Loucy (cell line): ENCODE measurements around the gene SVOPL.

Experiments used
- H2AFZ ChIP-seq: fragments of 200-600 bp; sonication (generic); 2 replicates; pipeline ENCODE4 v1.6.0; 2016; ENCODE audit warnings: antibody characterized with exemption, mild to moderate bottlenecking, low read length, moderate library complexity
- H3F3A ChIP-seq: fragments of 200-600 bp; 2 replicates; pipeline ENCODE4 v1.6.0; 2016; ENCODE audit warnings: antibody characterized with exemption, low read depth, mild to moderate bottlenecking
- H3K27me3 ChIP-seq: fragments of 200-600 bp; sonication (generic); 2 replicates; pipeline ENCODE4 v1.6.1; 2014; ENCODE audit warnings: low read length, mild to moderate bottlenecking; ENCODE audit not compliant: insufficient read depth, poor library complexity, severe bottlenecking
- H3K36me3 ChIP-seq: fragments of 200-600 bp; sonication (generic); 2 replicates; pipeline ENCODE4 v1.6.1; 2016; ENCODE audit warnings: low read length; ENCODE audit not compliant: insufficient read depth
- H3K4me1 ChIP-seq: fragments of 200-600 bp; sonication (generic); 2 replicates; pipeline ENCODE4 v1.5.1; 2014; ENCODE audit warnings: low read length, mild to moderate bottlenecking; ENCODE audit not compliant: insufficient read depth, poor library complexity, severe bottlenecking
- H3K4me2 ChIP-seq: fragments of 200-600 bp; sonication (generic); 2 replicates; pipeline ENCODE4 v1.6.0; 2014; ENCODE audit warnings: antibody characterized with exemption, low read length, low read depth, mild to moderate bottlenecking; ENCODE audit not compliant: poor library complexity, severe bottlenecking
- H3K4me3 ChIP-seq: fragments of 200-600 bp; sonication (generic); 2 replicates; pipeline ENCODE4 v1.5.1; 2014; ENCODE audit warnings: low read length, mild to moderate bottlenecking, mixed read lengths; ENCODE audit not compliant: poor library complexity, severe bottlenecking
- H3K79me2 ChIP-seq: fragments of 200-600 bp; sonication (generic); 2 replicates; pipeline ENCODE4 v1.6.1; 2014; ENCODE audit warnings: low read length; ENCODE audit not compliant: insufficient read depth
- H3K9ac ChIP-seq: fragments of 200-600 bp; sonication (generic); 2 replicates; pipeline ENCODE4 v1.6.0; 2014; ENCODE audit warnings: mild to moderate bottlenecking, low read depth, low read length, moderate library complexity; ENCODE audit not compliant: poor library complexity, severe bottlenecking
- H3K9me2 ChIP-seq: fragments of 200-600 bp; sonication (generic); replicated peaks from 2 replicates; pipeline ENCODE4 v1.6.1; 2016; ENCODE audit warnings: low read depth, low read length, mixed read lengths
- H3K9me3 ChIP-seq: fragments of 200-600 bp; sonication (generic); 2 replicates; pipeline ENCODE4 v1.6.1; 2014; ENCODE audit warnings: mild to moderate bottlenecking, antibody characterized with exemption, low read length, low read depth; ENCODE audit not compliant: insufficient read depth
- H4K20me1 ChIP-seq: fragments of 200-600 bp; sonication (generic); 2 replicates; pipeline ENCODE4 v1.6.0; 2014; ENCODE audit warnings: antibody characterized with exemption, low read length, mild to moderate bottlenecking; ENCODE audit not compliant: insufficient read depth, poor library complexity, severe bottlenecking
- EZH2phosphoT487 ChIP-seq: fragments of 200-600 bp; IDR thresholded peaks from 2 replicates; pipeline ENCODE4 v1.6.1; 2018; ENCODE audit warnings: antibody characterized with exemption, mild to moderate bottlenecking, moderate library complexity, borderline replicate concordance
- TF ChIP-seq, protein P1 (sequence below): fragments of 200-600 bp; sonication (generic); conservative IDR thresholded peaks from 2 replicates; pipeline ENCODE4 v1.5.1; 2014; ENCODE audit warnings: mild to moderate bottlenecking, antibody characterized with exemption, low read length

The SVOPL gene

DNA sequence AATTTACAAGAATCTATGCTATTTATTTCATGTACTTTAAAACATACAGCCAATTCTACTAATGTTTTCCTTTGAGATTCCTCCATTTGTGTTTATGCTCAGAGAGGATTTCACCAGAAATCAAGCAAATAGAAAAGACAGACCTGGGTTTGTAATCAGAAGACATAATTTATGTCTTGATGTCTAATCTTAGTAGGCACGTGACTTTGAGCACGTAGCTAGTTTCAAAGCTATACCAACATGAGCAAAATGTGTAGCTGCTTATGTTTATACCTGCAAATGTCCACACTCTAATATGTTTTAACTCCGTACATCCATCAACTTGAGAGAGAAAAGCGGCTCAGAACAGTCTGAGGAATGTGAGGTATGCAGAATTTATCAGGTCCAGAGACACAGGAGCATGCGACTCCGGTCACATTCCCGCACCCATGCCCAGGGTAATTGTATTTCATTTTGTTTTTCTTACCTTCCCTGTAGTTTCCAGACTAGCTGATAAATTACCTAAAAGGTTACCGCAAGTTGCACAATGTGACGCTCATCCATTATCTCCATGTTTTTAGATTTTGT lies 40.0 kb downstream of the SVOPL start:
- no peak overlapping the region for H3K4me3 ChIP-seq
- no peaks in the 10 kb centered on the region for H3K9me2 ChIP-seq
- H3K27me3 ChIP-seq = no peaks in the 10 kb centered on the region
- H4K20me1 ChIP-seq = no peaks in the 10 kb centered on the region
- no peak for TF ChIP-seq EZH2phosphoT487
- TF ChIP-seq, protein P1, sequence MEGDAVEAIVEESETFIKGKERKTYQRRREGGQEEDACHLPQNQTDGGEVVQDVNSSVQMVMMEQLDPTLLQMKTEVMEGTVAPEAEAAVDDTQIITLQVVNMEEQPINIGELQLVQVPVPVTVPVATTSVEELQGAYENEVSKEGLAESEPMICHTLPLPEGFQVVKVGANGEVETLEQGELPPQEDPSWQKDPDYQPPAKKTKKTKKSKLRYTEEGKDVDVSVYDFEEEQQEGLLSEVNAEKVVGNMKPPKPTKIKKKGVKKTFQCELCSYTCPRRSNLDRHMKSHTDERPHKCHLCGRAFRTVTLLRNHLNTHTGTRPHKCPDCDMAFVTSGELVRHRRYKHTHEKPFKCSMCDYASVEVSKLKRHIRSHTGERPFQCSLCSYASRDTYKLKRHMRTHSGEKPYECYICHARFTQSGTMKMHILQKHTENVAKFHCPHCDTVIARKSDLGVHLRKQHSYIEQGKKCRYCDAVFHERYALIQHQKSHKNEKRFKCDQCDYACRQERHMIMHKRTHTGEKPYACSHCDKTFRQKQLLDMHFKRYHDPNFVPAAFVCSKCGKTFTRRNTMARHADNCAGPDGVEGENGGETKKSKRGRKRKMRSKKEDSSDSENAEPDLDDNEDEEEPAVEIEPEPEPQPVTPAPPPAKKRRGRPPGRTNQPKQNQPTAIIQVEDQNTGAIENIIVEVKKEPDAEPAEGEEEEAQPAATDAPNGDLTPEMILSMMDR = no peak
- H3K9me3 ChIP-seq = no peaks in the 10 kb centered on the region
- H3K79me2 ChIP-seq = no peaks in the 10 kb centered on the region
- H3K9ac ChIP-seq = no peak overlapping the region
- H3K4me2 ChIP-seq = no peak overlapping the region
- H3K36me3 ChIP-seq = no peaks in the 10 kb centered on the region
- peaks cover 8% of the 10 kb centered on the region for H3K4me1 ChIP-seq
- H2AFZ ChIP-seq = no peak overlapping the region
- no peaks in the 10 kb centered on the region for H3F3A ChIP-seq

DNA sequence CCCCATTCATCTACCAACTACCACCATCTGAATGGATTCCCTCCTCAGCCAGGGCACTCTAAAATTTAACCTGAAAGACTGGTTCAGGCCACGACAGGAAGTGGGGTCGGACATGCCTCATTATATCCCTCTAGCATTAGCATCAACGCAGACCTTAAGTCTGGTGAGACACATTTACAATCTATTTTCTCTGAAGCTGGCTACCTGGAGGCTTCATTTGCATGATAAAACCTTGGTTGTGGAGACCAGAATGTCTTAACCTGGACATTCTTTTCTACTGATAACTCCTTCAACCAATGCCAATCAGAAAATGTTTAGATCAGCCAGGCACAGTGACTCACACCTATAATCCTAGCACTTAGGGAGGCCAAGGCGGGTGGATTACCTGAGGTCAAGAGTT lies 42.3 kb downstream of the SVOPL start:
- no peaks in the 10 kb centered on the region for H3K4me1 ChIP-seq

DNA sequence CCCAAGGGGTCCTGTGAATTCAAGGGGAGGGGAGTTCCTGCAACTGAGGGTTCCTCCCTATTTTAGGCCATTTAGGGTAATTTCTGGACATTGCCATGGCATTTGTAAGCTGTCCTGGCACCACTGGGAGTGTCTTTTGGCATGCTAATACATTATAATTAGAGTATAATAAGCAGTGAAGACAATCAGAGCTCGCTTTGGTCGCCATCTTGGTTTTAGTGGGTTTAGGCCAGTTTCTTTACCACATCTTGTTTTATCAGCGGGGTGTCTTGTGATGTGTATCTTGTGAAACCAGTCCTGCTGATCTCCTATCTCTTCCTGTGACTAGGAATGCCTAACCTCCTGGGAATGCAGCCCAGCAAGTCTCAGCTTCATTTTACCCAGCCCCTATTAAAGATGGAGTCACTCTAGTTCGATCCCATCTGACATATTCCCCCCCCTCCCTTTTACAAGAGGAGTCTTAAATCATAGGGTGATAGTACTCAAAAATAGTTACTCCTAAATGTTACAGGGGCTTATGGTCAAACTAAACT lies 43.2 kb downstream of the SVOPL start:
- Histone ChIP-seq H3K9me3 (peaks cover 6% of the 10 kb centered on the region; the same call in 1 of the 2 replicates), H3K36me3 (no peaks in the 10 kb centered on the region), H3K27me3 (no peaks in the 10 kb centered on the region), H2AFZ (no peak overlapping the region), H3K4me2 (no peak overlapping the region), H3K4me3 (no peak overlapping the region), H3K9me2 (no peaks in the 10 kb centered on the region), H3F3A (no peaks in the 10 kb centered on the region), H3K4me1 (no peaks in the 10 kb centered on the region), H4K20me1 (no peaks in the 10 kb centered on the region), H3K79me2 (no peaks in the 10 kb centered on the region), H3K9ac (no peak overlapping the region)
- TF ChIP-seq, protein P1 = no peak
- TF ChIP-seq EZH2phosphoT487 = no peak

More for the DNA sequence above, 42.3 kb downstream of the SVOPL start:
- H4K20me1 ChIP-seq = no peaks in the 10 kb centered on the region
- H3K36me3 ChIP-seq = no peaks in the 10 kb centered on the region
- no peaks in the 10 kb centered on the region for H3K9me2 ChIP-seq
- H3F3A ChIP-seq = no peaks in the 10 kb centered on the region
- H2AFZ ChIP-seq = no peak overlapping the region
- no peaks in the 10 kb centered on the region for H3K27me3 ChIP-seq
- no peaks in the 10 kb centered on the region for H3K79me2 ChIP-seq
- H3K4me3 ChIP-seq = no peak overlapping the region
- TF ChIP-seq EZH2phosphoT487 = no peak
- TF ChIP-seq, protein P1 = no peak
- H3K4me2 ChIP-seq = no peak overlapping the region
- peaks cover 4% of the 10 kb centered on the region; the same call in 1 of the 2 replicates for H3K9me3 ChIP-seq
- H3K9ac ChIP-seq = no peak overlapping the region
